Fibroblast of skin of right quadriceps (primary cell): Measurements from ENCODE around the gene SLC2A10.
"Not testable (repeated sequence)": the region's sequence is repeated elsewhere in the genome, so short reads cannot be mapped to it uniquely, and the experiment has no call there.

Experiments used
- DNase-seq: peaks from one replicate; pipeline ENCODE4 v3.0.0-alpha.2; 2013

The SLC2A10 gene

GRCh38 chr20:46709459-46710152 lies at the start of gene SLC2A10:
Gene SLC2A10 (plus strand): TSS chr20:46709649. CDS start chr20:46709737, 88 bp downstream.
- peak; percentile 62 for DNase-seq

- DNase-seq = no peak
These were observed 49.0 kb upstream of the SLC2A10 start for GRCh38 chr20:46660487-46660886.

GRCh38 chr20:46661659-46662058 lies 47.8 kb upstream of the SLC2A10 start:
- no peak for DNase-seq

GRCh38 chr20:46663531-46663930 lies 45.9 kb upstream of the SLC2A10 start:
- DNase-seq = no peak

- no peak for DNase-seq
These were observed 43.8 kb upstream of the SLC2A10 start for GRCh38 chr20:46665602-46666001.

GRCh38 chr20:46666306-46666705 lies 43.1 kb upstream of the SLC2A10 start:
- DNase-seq = no peak

- DNase-seq = no peak
These were observed 42.5 kb upstream of the SLC2A10 start for GRCh38 chr20:46666818-46667515.

- no peak for DNase-seq
These were observed 39.2 kb upstream of the SLC2A10 start for GRCh38 chr20:46670228-46670584.

GRCh38 chr20:46670585-46671584 lies 38.6 kb upstream of the SLC2A10 start:
- DNase-seq = no peak

- DNase-seq = no peak
These were observed 37.4 kb upstream of the SLC2A10 start for GRCh38 chr20:46671866-46672542.

GRCh38 chr20:46672543-46673148 lies 36.8 kb upstream of the SLC2A10 start:
- DNase-seq = no peak

- no peak for DNase-seq
These were observed 35.8 kb upstream of the SLC2A10 start for GRCh38 chr20:46673394-46674252.

GRCh38 chr20:46674253-46675083 lies 35.0 kb upstream of the SLC2A10 start:
- DNase-seq = no peak

GRCh38 chr20:46676649-46677316 lies 32.7 kb upstream of the SLC2A10 start:
- DNase-seq = not testable (repeated sequence)

- DNase-seq = no peak
These were observed 31.8 kb upstream of the SLC2A10 start for GRCh38 chr20:46677608-46678007.

GRCh38 chr20:46678516-46678915 lies 30.9 kb upstream of the SLC2A10 start:
- DNase-seq = no peak

- no peak for DNase-seq
These were observed 28.8 kb upstream of the SLC2A10 start for GRCh38 chr20:46680684-46681031.

GRCh38 chr20:46681032-46681854 lies 28.2 kb upstream of the SLC2A10 start:
- peak; percentile 33 for DNase-seq
